HG03439 (cell line): ENCODE measurements around the gene DRGX.

Source experiments
- ATAC-seq: cut with Tn5 transposase; IDR thresholded peaks from one replicate; pipeline ENCODE4 v1.9.1; 2021; ENCODE audit warnings: mild to moderate bottlenecking, moderate library complexity; ENCODE audit not compliant: unreplicated experiment

DRGX gene

GRCh38 chr10:49408519-49409306 is 12.8 kb upstream of the DRGX start:
- no peak for ATAC-seq

DNA sequence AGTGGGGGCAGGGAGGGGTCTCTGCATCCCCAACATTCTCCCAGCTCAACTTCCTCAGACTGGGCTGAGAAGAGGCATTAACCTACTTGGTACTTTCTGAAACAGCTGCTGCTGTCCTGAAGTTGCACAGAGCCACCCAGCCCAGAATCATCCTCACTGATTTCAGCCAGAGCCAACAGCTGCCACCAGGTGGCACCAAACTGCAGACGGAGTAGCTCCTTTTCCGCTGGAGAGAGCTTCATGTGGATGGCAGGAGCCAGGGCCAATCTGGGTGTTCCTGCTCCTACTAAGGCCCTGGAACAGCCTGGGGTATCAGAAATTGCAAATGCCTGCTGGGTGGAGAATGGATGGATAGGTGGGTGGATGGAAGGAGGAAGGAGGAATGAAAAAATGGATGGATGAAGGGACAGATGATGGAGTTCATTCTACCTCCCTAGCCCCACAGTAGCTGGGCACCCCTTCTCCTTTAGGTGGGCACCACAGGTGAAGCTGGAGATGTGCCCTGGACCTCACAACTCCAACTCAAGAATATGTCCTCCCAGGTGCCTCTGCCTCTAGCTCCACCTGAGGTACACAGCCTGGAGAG is 11.8 kb upstream of the DRGX start:
- no peak for ATAC-seq

DNA sequence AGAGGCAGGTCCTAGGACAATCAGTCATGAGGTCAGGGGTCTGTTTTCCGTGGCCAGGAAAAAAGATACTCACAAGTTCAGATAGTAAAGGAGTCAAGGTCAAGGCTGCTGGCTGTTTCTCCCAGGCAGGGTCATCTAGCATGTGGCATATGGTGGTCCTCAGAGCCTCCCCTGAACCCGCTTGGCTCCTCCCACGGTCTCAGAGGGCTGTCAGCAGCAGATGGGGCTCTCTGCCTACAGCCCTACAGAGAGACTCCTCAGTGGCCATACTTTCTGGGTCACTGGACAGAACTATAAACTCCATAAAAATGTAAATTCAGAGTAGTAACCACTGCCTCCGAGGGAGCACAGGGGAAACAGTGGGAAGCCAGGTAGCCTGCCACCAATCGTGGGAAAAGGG is 11.3 kb upstream of the DRGX start:
- no peak for ATAC-seq

GRCh38 chr10:49404321-49404878 is 8.5 kb upstream of the DRGX start:
- ATAC-seq: no peak

GRCh38 chr10:49403363-49403762 is 7.5 kb upstream of the DRGX start:
- ATAC-seq: no peak

GRCh38 chr10:49400365-49400764 is 4.5 kb upstream of the DRGX start:
- no peak for ATAC-seq

GRCh38 chr10:49398986-49399385 is 3.1 kb upstream of the DRGX start:
- no peak for ATAC-seq

DNA sequence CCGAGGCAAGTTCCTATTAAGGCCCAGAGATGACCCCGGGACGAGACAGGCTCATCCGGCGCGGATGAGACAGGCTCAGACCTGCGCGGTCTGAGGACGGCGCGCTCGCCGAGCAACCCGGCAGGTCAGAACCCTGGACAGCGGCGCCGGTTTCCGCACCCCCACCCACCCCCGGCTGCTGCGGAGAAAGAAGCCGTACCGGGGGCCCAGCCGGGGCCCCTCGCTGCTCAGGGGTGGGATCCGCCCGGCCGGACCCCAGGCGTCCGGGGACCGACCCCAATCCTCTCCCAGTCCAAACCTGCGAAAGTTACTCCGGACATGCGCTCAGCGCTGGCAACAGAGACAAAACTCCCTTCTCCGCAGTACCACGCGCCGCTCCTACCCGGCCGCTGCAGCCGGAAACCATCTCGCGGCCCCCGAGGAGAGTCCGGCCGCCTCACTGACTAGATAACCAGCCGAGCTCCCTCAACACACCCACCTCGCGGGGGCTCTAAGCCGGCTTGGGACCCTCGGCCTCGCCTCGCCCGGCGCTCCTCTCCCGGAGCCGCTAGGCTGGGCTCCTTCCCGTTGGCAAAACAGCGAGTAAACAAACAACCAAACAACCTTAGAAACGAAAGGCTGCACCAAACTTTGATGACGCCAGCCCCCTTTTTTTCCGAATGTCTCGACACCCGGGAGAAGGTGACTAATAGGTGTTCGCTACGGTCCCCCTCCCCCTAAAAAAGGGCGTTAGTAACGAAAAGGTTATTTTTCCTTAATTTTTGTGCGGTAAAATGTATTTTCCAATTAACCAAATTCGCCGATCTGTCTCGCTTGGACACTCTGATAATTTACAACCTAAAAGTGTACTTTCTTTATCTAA is 2.3 kb upstream of the DRGX start:
- ATAC-seq: no peak

- ATAC-seq: no peak
These were observed 1.4 kb upstream of the DRGX start for GRCh38 chr10:49397036-49397999.

DNA sequence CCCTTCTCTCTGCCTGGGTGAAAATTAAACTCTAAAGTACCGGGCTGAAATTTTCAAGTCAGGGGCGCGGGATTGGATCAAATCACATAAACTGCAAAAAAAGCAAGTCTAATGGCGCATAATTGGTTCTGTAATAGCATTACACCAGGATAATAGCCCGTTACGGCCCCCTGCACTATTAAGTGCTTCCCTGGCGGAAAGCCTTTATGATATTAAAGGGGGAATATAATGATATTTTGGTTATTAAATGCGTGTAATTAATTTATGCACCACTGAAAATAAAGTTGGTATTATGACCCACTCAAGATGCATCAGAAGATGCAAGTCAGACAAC is 744 bp upstream of the DRGX start:
- ATAC-seq: no peak

GRCh38 chr10:49394933-49395740 is 752 bp downstream of the DRGX start:
- no peak for ATAC-seq

GRCh38 chr10:49393757-49394156 is 2.1 kb downstream of the DRGX start:
- ATAC-seq: no peak

DNA sequence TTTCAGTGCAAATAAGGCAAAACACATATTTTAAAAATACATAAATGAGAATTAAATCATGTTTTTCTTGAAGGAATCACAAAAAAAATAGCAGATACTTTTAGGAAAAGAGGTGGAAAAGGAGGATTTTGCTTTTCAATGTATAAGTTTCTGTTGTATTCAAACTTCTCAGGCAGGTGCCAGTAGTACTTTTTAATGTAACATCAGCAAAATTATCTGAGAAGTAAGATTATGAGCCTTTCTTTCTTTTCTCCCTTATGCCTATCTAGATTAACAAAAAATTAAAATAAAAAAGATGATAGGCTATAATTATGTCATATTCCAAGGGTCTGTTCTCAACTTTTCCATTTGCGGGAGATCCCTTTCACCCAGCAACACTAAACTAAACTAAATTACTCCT is 2.6 kb downstream of the DRGX start:
- no peak for ATAC-seq

DNA sequence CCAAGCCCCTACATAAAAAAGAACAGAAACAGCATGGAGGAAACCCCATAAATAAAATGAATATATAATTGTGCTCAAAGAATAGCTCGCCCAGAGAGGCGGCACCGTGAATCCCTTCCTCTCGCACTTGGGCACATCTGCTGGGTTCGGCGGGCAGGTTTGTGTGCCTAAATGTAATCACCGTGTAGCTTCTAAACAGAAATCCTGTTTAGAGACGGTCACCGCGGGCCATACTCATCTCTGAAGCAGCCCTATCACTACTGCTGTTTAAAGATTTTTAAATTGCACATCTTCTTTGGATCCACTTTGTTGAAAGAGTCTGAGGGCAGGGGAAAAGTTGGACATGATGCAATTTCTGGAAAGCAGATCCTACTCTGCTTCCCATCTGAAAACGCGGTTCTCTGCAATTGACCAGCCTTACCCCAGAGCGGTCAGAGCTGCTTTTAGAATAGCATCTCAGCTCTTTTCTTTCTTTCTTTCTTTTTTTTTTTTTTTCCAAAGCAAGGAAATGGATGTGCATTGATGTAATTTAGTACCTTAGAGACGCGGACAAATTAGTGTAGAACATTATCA is 6.4 kb downstream of the DRGX start:
- no peak for ATAC-seq

- ATAC-seq: no peak
These were observed 7.7 kb downstream of the DRGX start for GRCh38 chr10:49388161-49388560.

GRCh38 chr10:49387071-49387470 is 8.8 kb downstream of the DRGX start:
- no peak for ATAC-seq

- ATAC-seq: no peak
These were observed 9.7 kb downstream of the DRGX start for GRCh38 chr10:49385939-49386922.
